Upper lobe of left lung (tissue), 4 donors: ENCODE results near the gene IL6ST.

Experiments used
- CTCF ChIP-seq, 6 experiments: fragments of 450-650 bp in 4 of 6; fragments of 200-600 bp in 2 of 6; sonication (generic) in 2 of 6; IDR thresholded peaks; one replicate each; pipeline ENCODE4 v1.5.1; 2016 to 2019; ENCODE audit warnings: antibody characterized with exemption in 6 of 6
- POLR2A ChIP-seq, 4 donors: fragments of 450-650 bp; IDR thresholded peaks; one replicate each; pipeline ENCODE4 v1.5.1; 2016 to 2017; ENCODE audit warnings: antibody characterized with exemption in 4 of 4, mild to moderate bottlenecking in 2 of 4

- TF ChIP-seq CTCF (IDR thresholded peaks at IDR 0.05) (no peak), POLR2A (IDR thresholded peaks at IDR 0.05) (no peak)
These were observed 94.7 kb downstream of the IL6ST start for GRCh38 chr5:55900068-55900467.
